CD8-positive, alpha-beta memory T cell (primary cell): Measurements from ENCODE around the gene SCAPER. TPM values are rescaled to one million over a fixed set of nuclear protein-coding genes. Genes with fewer than 3 reads are reported as not detected.

Experiments
- CTCF ChIA-PET: fragments of 350-600 bp; sonication (Branson Sonifier 250); formaldehyde crosslinking; loops from one replicate; lab custom pipeline; 2021; ENCODE audit warnings: antibody characterized with exemption; lab: Charles Lee
- POLR2A ChIA-PET: fragments of 350-600 bp; sonication (Branson Sonifier 250); formaldehyde crosslinking; loops from one replicate; lab custom pipeline; 2021; ENCODE audit warnings: antibody characterized with exemption; lab: Charles Lee
- DNase-seq, 5 donors: peaks; one replicate each; pipeline versions ENCODE4 v3.0.0 to v3.0.0-alpha.2; 2020 to 2022; ENCODE audit warnings: mixed read lengths in 1 of 5
- H3K27ac ChIP-seq: one replicate; pipeline ENCODE4 v1.7.0; 2013; ENCODE audit warnings: low read depth, mild to moderate bottlenecking, low read length, moderate library complexity
- H3K27me3 ChIP-seq: 2 replicates; pipeline ENCODE4 v1.7.0; 2013; ENCODE audit warnings: low read length, mild to moderate bottlenecking; ENCODE audit not compliant: insufficient read depth, poor library complexity, severe bottlenecking
- H3K36me3 ChIP-seq: 2 replicates; pipeline ENCODE4 v1.7.0; 2013; ENCODE audit warnings: mild to moderate bottlenecking, low read length, moderate library complexity; ENCODE audit not compliant: insufficient read depth
- H3K4me1 ChIP-seq: 2 replicates; pipeline ENCODE4 v1.7.0; 2013; ENCODE audit warnings: mild to moderate bottlenecking, low read length, moderate library complexity; ENCODE audit not compliant: insufficient read depth
- H3K4me3 ChIP-seq: 2 replicates; pipeline ENCODE4 v1.7.0; 2013; ENCODE audit warnings: mild to moderate bottlenecking, low read length
- H3K9me3 ChIP-seq: 2 replicates; pipeline ENCODE4 v1.7.0; 2013; ENCODE audit warnings: mild to moderate bottlenecking, low read length
- H3K27ac Mint-ChIP-seq, 8 donors: one replicate each; pipeline ENCODE4 v1.8.0; 2020 to 2021; ENCODE audit warnings: mixed read lengths in 8 of 8, mild to moderate bottlenecking in 6 of 8, inconsistent platforms in 3 of 8, moderate library complexity in 3 of 8
- H3K27me3 Mint-ChIP-seq, 2 donors: one replicate each; pipeline ENCODE4 v1.8.0; 2020 to 2021; ENCODE audit warnings: mixed read lengths in 2 of 2, mild to moderate bottlenecking in 1 of 2, moderate library complexity in 1 of 2
- H3K36me3 Mint-ChIP-seq, 3 donors: one replicate each; pipeline ENCODE4 v1.8.0; 2020 to 2021; ENCODE audit warnings: mixed read lengths in 3 of 3, inconsistent platforms in 1 of 3, mild to moderate bottlenecking in 1 of 3
- H3K4me1 Mint-ChIP-seq, 3 donors: one replicate each; pipeline ENCODE4 v1.8.0; 2020 to 2021; ENCODE audit warnings: mixed read lengths in 3 of 3, inconsistent platforms in 1 of 3, mild to moderate bottlenecking in 1 of 3
- H3K4me3 Mint-ChIP-seq, 7 donors: one replicate each; pipeline ENCODE4 v1.8.0; 2020 to 2021; ENCODE audit warnings: mixed read lengths in 7 of 7, mild to moderate bottlenecking in 6 of 7, moderate library complexity in 4 of 7, inconsistent platforms in 2 of 7
- H3K9me3 Mint-ChIP-seq, 5 donors: one replicate each; pipeline ENCODE4 v1.8.0; 2020 to 2022; ENCODE audit warnings: mixed read lengths in 5 of 5, mild to moderate bottlenecking in 3 of 5, moderate library complexity in 2 of 5, inconsistent platforms in 1 of 5
- polyA plus RNA-seq: library from polyadenylated mRNA; unstranded; fragments of 300-500 nt; fragmentation: Illumina TruSeq; gene quantifications from one replicate; pipeline ENCODE4 v1.2.3, GENCODE V29; 2021
- total RNA-seq, 2 experiments: library from RNA; stranded (reverse); gene quantifications; one replicate each; pipeline ENCODE4 v1.2.3, GENCODE V29; 2021

The SCAPER gene
- total and polyA plus RNA-seq, 3 experiments from 2014 or later, result 15.5 to 26.6 (median 16.0) TPM

GRCh38 chr15:76464247-76464646 is 440.9 kb downstream of the SCAPER start:
- ChIA-PET POLR2A (no interaction called here), CTCF (no interaction called here)
- Mint-ChIP-seq H3K9me3 (peaks cover 12 to 30% (median 22%) of the 10 kb centered on the region in 5 donors), H3K4me1 (no peaks in the 10 kb centered on the region), H3K36me3 (peaks cover 26 to 81% (median 50%) of the 10 kb centered on the region in 3 donors), H3K27me3 (no peaks in the 10 kb centered on the region), H3K4me3 (no peak overlapping the region), H3K27ac (no peak overlapping the region)
- Histone ChIP-seq H3K27ac (no peak overlapping the region), H3K36me3 (no peaks in the 10 kb centered on the region), H3K27me3 (no peaks in the 10 kb centered on the region), H3K9me3 (no peaks in the 10 kb centered on the region), H3K4me3 (no peak overlapping the region), H3K4me1 (no peaks in the 10 kb centered on the region)
- no peak for DNase-seq

GRCh38 chr15:76460871-76461270 is 444.3 kb downstream of the SCAPER start:
- Mint-ChIP-seq H3K27me3 (peaks cover 0 to 1% of the 10 kb centered on the region in 2 donors), H3K27ac (no peak overlapping the region), H3K9me3 (peaks cover 2 to 6% (median 4%) of the 10 kb centered on the region in 5 donors), H3K4me3 (no peak overlapping the region), H3K4me1 (no peaks in the 10 kb centered on the region), H3K36me3 (peaks cover 14 to 47% (median 19%) of the 10 kb centered on the region in 3 donors)
- Histone ChIP-seq H3K9me3 (no peaks in the 10 kb centered on the region), H3K27ac (no peak overlapping the region), H3K27me3 (no peaks in the 10 kb centered on the region), H3K4me1 (no peaks in the 10 kb centered on the region), H3K36me3 (no peaks in the 10 kb centered on the region), H3K4me3 (no peak overlapping the region)
- no peak for DNase-seq
- POLR2A ChIA-PET, result no interaction called here
- CTCF ChIA-PET, result no interaction called here

- peaks cover 0 to 1% of the 10 kb centered on the region in 2 donors for H3K27me3 Mint-ChIP-seq
- H3K4me1 Mint-ChIP-seq, result no peaks in the 10 kb centered on the region
- Histone ChIP-seq H3K4me3 (no peak overlapping the region), H3K27ac (no peak overlapping the region), H3K36me3 (no peaks in the 10 kb centered on the region), H3K27me3 (no peaks in the 10 kb centered on the region), H3K9me3 (no peaks in the 10 kb centered on the region), H3K4me1 (no peaks in the 10 kb centered on the region)
- peaks cover 0 to 2% (median under 1%) of the 10 kb centered on the region in 5 donors for H3K9me3 Mint-ChIP-seq
- ChIA-PET CTCF (no interaction called here), POLR2A (no interaction called here)
- H3K36me3 Mint-ChIP-seq, result peaks cover 12 to 42% (median 15%) of the 10 kb centered on the region in 3 donors
- no peak overlapping the region for H3K4me3 Mint-ChIP-seq
- no peak overlapping the region for H3K27ac Mint-ChIP-seq
- no peak for DNase-seq
Observed at GRCh38 chr15:76460347-76460746, 444.8 kb downstream of the SCAPER start.

GRCh38 chr15:76451540-76451939 is 453.6 kb downstream of the SCAPER start:
- Mint-ChIP-seq H3K27me3 (no peaks in the 10 kb centered on the region), H3K4me1 (no peaks in the 10 kb centered on the region), H3K36me3 (peaks cover 0 to 6% (median 4%) of the 10 kb centered on the region in 3 donors), H3K4me3 (no peak overlapping the region), H3K27ac (no peak overlapping the region), H3K9me3 (no peaks in the 10 kb centered on the region)
- H3K27me3 ChIP-seq, result no peaks in the 10 kb centered on the region
- POLR2A ChIA-PET, result no interaction called here
- H3K4me3 ChIP-seq, result no peak overlapping the region
- no peak for DNase-seq
- H3K9me3 ChIP-seq, result no peaks in the 10 kb centered on the region
- no peak overlapping the region for H3K27ac ChIP-seq
- no peaks in the 10 kb centered on the region for H3K36me3 ChIP-seq
- CTCF ChIA-PET, result no interaction called here
- H3K4me1 ChIP-seq, result no peaks in the 10 kb centered on the region

GRCh38 chr15:76449455-76449854 is 455.7 kb downstream of the SCAPER start:
- Mint-ChIP-seq H3K27me3 (no peaks in the 10 kb centered on the region), H3K27ac (no peak overlapping the region), H3K4me1 (no peaks in the 10 kb centered on the region), H3K9me3 (no peaks in the 10 kb centered on the region), H3K4me3 (no peak overlapping the region), H3K36me3 (peaks cover 0 to 6% (median 4%) of the 10 kb centered on the region in 3 donors)
- ChIA-PET POLR2A (no interaction called here), CTCF (no interaction called here)
- no peak for DNase-seq
- no peak overlapping the region for H3K4me3 ChIP-seq
- no peaks in the 10 kb centered on the region for H3K27me3 ChIP-seq
- no peaks in the 10 kb centered on the region for H3K9me3 ChIP-seq
- H3K36me3 ChIP-seq, result no peaks in the 10 kb centered on the region
- H3K4me1 ChIP-seq, result no peaks in the 10 kb centered on the region
- no peak overlapping the region for H3K27ac ChIP-seq

GRCh38 chr15:76448755-76449154 is 456.4 kb downstream of the SCAPER start:
- H3K27me3 ChIP-seq, result no peaks in the 10 kb centered on the region
- ChIA-PET POLR2A (no interaction called here), CTCF (no interaction called here)
- H3K9me3 ChIP-seq, result no peaks in the 10 kb centered on the region
- peaks cover 0 to 6% (median 4%) of the 10 kb centered on the region in 3 donors for H3K36me3 Mint-ChIP-seq
- no peak overlapping the region for H3K4me3 Mint-ChIP-seq
- no peaks in the 10 kb centered on the region for H3K36me3 ChIP-seq
- peak overlapping the region in 1 of 8 donors; percentile 8 for H3K27ac Mint-ChIP-seq
- no peaks in the 10 kb centered on the region for H3K4me1 Mint-ChIP-seq
- no peak for DNase-seq
- no peak overlapping the region for H3K27ac ChIP-seq
- H3K4me1 ChIP-seq, result no peaks in the 10 kb centered on the region
- H3K9me3 Mint-ChIP-seq, result no peaks in the 10 kb centered on the region
- no peak overlapping the region for H3K4me3 ChIP-seq
- no peaks in the 10 kb centered on the region for H3K27me3 Mint-ChIP-seq

GRCh38 chr15:76447728-76448441 is 457.3 kb downstream of the SCAPER start:
- peaks cover 0 to 8% (median 4%) of the 10 kb centered on the region in 3 donors for H3K36me3 Mint-ChIP-seq
- Histone ChIP-seq H3K4me1 (no peaks in the 10 kb centered on the region), H3K27ac (no peak overlapping the region), H3K4me3 (no peak overlapping the region), H3K36me3 (no peaks in the 10 kb centered on the region), H3K9me3 (no peaks in the 10 kb centered on the region), H3K27me3 (no peaks in the 10 kb centered on the region)
- H3K4me3 Mint-ChIP-seq, result no peak overlapping the region
- CTCF ChIA-PET, result interaction anchor here (1.0 kb wide), 1 partner anchor 11 kb away, joined by 3 read pairs; no protein-coding TSS in a partner anchor
- no peak for DNase-seq
- H3K9me3 Mint-ChIP-seq, result no peaks in the 10 kb centered on the region
- POLR2A ChIA-PET, result no interaction called here
- no peaks in the 10 kb centered on the region for H3K27me3 Mint-ChIP-seq
- H3K4me1 Mint-ChIP-seq, result no peaks in the 10 kb centered on the region
- H3K27ac Mint-ChIP-seq, result no peak overlapping the region

- H3K27ac Mint-ChIP-seq, result no peak overlapping the region
- peaks cover 0 to 2% (median 0%) of the 10 kb centered on the region in 3 donors for H3K36me3 Mint-ChIP-seq
- H3K4me1 ChIP-seq, result no peaks in the 10 kb centered on the region
- H3K9me3 Mint-ChIP-seq, result no peaks in the 10 kb centered on the region
- H3K27me3 Mint-ChIP-seq, result no peaks in the 10 kb centered on the region
- CTCF ChIA-PET, result no interaction called here
- no peaks in the 10 kb centered on the region for H3K36me3 ChIP-seq
- H3K9me3 ChIP-seq, result no peaks in the 10 kb centered on the region
- no peak overlapping the region for H3K4me3 ChIP-seq
- no peak overlapping the region for H3K27ac ChIP-seq
- no peaks in the 10 kb centered on the region for H3K4me1 Mint-ChIP-seq
- POLR2A ChIA-PET, result no interaction called here
- DNase-seq, result no peak
- H3K4me3 Mint-ChIP-seq, result no peak overlapping the region
- H3K27me3 ChIP-seq, result no peaks in the 10 kb centered on the region
Observed at GRCh38 chr15:76440441-76440840, 464.7 kb downstream of the SCAPER start.
